GM18909 (cell line): Measurements from ENCODE around the gene SORCS2.
"Not testable (repeated sequence)": the region's sequence is repeated elsewhere in the genome, so short reads cannot be mapped to it uniquely, and the experiment has no call there.

ENCODE experiments used
- ATAC-seq: cut with Tn5 transposase; IDR thresholded peaks from one replicate; pipeline ENCODE4 v1.9.1; 2021; ENCODE audit warnings: mild to moderate bottlenecking; ENCODE audit not compliant: unreplicated experiment, poor library complexity

SORCS2 gene

DNA sequence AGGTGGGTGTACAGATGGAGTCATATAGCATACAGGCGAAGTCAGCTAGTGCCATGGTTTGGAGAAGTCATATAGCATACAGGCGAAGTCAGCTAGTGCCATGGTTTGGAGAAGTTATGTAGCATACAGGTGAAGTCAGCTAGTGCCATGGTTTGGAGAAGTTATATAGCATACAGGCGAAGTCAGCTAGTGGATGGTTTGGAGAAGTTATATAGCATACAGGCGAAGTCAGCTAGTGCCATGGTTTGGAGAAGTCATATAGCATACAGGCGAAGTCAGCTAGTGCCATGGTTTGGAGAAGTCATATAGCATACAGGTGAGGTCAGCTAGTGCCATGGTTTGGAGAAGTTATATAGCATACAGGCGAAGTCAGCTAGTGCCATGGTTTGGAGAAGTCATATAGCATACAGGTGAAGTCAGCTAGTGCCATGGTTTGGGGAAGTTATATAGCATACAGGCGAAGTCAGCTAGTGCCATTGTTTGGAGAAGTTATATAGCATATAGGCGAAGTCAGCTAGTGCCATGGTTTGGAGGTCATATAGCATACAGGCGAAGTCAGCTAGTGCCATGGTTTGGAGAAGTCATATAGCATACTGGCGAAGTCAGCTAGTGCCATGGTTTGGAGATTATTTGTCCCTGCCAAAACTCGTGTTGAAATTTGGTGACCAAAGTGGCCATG is 385.2 kb downstream of the SORCS2 start:
- ATAC-seq = not testable (repeated sequence)

DNA sequence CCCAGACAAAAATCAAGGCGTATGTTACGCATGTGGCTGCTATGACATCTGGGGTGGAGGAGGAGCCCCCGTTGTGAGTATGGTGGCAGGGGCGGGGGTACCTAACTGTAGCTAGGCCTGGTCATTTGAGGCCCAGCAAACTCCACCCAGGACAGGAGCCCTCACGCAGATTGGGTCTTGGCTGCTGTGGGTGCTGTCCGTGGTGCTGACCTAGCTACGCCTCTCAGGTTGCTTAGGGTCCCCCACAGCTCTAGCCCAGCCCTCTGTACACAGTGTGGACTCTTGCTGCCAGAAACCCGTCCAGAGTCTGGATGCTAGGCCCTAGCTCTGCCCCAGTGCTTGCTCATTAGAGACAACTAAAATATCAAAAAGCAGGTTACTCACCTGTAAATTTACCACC is 389.1 kb downstream of the SORCS2 start:
- ATAC-seq = no peak

DNA sequence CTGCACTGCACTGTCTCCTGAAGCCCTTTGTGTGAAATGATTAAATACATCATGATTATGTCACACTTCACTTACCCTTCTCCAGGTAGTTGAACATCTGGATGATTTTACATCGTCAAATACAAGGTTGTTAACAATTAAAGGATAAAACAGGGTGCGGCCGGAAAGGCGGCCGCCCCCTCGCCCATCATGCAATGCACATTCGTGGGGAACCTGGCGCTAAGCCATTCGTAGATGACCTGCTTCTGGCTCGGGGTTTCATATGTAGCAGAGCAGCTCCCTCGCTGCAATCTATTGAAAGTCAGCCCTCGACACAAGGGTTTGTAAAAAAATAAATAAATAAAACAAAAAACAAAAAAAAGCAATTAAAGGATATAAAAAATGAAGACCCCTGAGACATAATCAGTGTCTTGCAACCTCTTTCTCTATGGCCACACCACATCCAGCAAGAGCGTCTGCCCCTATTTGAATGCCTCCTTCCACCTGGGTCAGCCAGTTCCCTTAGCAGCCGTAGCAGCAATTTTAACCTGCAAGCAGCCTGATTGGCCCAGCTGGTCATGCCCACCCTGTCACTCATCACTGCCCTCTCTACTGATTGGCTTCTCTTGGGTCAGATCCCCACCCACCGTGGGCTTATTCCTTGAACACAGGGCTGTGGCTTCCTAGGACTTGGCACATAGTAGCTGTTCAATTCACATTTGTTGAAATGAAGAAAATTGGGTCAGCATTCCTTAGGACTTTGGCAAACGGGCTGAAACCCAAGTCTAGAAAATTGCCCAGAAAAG is 390.2 kb downstream of the SORCS2 start:
- no peak for ATAC-seq

DNA sequence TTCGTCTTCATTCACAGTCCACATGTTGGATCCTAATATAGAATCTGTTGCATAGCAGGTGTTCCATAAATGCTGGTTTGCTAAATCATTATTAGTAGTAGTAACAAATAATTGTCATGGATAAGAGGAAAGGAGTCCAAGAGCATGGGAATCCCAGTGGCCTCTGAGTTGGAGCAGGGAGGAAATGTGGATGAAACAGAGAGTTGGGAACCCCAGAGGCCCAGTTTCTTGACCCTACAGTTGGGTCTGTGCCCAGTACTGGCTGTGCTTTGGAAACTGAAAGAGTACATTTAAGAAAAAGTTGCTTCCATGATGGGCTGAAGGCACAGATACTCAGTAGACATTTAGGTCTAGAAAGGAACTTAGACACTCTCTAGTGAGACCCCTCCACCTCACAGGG is 391.8 kb downstream of the SORCS2 start:
- ATAC-seq = no peak

DNA sequence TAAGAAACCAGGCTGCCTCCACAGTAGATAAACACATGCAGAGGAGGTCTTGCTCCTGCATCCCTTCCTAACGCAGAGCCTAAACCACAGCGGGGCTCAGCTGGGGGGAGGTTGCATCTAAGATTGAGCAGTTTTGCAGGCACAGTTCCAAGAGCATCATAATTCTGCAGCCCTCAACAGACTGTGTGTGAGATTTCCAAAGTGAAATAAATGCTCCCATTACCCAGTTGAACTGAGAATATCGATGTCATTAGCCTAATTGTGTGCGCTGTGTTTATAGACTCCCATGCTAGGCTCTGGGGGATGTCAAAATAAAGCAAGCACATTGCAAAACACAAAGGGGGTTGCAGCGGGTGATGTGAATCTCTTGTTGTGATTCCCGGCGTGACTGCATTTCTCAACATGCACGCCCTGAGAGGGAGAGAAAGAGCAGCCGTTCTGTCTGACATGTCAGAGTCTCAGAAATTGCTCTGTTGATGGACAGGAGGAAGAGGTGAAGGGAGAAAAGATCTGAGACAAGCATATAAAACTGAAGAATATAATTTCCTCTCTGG is 392.3 kb downstream of the SORCS2 start:
- no peak for ATAC-seq

DNA sequence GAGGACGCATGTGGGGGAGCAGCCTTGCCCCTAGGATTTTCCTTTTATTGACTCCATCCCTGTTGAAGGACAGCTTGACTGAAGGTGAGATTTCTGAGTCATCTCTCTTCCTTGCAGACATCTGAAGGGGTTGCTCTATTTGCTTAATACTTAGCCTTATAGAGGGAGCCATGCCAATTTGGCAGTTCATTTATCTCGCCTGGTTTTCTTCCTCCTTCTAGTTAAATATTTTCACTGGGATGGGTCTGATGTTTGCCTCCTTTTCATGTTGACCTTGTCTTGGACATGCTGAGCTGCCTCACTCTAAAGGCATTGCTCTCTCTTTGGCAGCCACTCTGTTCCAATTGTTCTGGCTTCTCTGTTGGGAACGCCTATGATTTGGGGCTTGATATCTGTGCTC is 393.4 kb downstream of the SORCS2 start:
- ATAC-seq = no peak

DNA sequence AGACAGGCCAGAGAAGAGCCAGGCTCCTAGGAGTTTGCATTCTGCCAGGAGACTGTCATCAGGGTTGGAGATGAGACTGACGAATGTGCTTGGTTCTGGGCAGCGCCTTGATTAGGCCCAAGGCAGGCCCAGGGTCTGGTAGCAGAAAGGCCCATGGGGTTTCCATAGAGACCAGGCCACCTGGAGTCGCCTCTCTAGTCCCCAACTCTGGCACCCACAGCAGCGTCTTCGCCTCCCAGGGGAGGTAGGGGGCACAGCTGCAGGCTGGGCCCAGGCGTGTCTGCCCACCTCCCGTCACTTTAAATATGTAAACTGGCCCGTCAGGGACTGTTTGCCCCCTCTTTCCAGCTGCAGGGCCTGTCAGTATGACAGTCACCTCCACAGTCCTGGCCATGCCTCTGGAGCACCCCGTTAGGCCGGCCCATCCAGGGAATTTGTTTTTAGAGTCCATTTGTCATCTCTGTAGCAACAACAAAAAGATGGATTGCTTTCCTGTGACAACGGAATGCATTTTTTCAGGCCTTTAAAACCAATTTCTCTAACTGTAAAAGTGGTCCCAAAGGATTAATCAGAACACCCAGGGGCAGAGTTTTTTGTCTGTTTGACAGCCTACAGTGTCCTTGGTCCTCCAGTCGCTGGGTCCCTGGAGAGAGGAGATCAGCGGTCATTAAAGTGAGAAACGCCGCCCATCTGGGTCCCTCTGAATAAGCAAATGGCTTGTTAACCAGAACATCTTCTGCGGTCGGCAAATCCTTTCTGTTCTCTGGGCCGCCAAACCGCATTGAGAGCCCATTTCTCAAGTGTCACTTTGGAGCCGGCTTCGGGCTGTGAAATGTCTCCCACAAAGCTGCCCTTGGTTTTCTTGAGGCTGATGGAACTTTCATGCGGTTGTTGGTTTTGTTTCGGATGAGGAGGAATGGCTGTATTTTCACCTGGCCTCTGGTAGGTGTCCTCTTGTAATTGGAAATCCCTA is 395.4 kb downstream of the SORCS2 start:
- no peak for ATAC-seq

DNA sequence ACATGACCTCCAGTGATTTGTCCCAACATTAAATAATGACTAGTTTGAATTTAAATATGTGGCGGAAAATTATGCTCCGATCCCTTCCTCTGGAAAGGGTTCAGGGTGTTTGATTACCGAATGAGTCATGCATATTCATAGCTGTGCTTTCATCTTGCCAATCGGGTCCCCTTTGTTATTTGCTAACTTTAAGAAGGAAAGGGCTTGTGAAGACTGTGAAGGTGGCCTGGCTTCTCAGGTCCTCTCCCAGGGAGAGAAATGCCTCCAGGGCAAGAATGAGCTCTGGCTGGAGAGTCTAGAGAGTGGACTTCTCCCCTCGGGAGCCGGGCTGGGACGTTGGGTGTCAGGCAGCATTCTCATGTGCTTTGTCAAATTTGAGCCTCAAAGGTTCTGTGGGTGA is 397.9 kb downstream of the SORCS2 start:
- ATAC-seq = no peak

DNA sequence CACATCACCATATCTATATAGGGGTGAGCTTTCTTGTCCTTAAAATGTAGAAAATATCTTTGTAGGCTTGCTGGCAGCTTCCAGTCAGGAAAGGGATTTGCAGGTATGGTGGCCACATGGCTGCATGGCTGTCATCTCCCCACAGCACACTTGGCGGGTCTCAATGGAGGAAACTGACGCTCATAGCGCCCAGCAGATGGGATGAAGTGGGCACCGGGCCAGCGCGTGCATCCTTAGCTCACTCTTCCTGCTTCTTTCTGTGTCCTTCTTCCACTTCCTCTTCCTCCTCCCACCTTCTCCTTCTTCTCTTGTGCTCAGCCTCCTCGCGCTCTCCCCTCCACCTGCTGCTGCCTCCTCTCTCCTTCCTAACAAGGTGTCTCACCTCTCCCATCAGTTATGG is 398.6 kb downstream of the SORCS2 start:
- no peak for ATAC-seq

DNA sequence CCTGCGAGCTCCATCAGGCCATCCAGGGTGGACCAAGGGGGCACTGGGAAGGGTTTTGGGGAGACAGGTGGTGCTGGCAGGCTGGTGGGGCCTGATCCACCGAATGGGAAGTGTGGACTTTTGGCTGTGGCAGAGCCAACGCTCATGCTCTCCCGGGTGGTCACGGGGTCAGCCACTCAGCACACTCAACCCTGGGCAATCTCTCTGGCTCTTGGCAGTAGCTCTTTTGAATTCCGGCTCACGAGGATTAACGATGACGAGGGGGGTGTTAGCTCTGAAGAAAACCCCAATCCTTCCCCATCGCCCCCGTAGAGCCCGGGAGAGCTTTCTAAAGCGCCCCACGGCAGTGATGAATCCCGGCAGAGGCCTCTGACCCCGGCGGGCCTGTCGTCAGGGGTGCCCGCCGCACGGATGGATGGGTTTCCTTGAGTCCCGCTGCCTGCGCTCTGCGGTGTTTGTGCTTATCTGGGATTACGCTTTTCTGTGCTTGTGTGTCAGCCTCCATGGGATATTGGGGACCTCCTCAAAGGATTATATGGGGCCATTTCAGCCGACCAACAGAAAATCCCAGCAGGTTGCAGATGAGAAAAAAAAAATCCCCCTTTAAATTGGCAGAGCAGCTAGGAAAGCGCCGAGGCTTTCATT is 399.2 kb downstream of the SORCS2 start:
- ATAC-seq = no peak

DNA sequence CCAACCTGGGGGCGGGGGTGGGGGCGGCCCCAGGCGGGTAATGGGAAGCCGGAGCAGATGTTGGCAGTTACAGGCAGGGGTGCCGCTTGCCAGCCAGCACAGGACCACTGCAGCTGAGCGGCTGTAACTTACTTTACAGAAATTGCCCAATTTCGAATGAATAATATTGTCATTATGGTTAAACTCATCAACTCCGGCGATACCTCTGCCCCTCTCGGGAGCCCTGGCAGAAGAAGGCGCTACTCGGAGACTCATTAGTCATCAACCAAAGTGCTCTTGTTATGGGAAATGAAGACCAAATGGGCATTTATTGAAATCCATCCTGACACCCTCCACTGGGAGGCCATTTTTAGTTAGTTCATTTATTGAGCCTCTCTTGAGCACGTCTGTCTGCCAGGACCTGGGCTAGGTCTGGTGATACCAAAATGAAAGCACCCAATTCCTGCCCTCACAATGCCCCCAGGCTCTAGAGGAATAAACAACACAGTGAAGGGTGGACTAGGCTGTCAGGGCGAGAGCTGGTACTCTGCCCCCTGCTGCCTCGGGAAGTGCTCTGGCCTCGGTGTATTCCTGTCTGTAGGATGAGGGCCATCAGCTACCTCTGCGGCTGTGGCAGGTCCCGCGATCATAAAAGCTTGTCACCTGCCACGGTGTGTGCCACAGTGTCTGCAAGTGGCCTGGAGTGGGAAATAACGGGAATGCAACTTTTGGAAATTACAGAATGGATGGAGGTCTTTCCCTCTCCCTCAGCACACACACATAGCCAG is 401.5 kb downstream of the SORCS2 start:
- no peak for ATAC-seq

DNA sequence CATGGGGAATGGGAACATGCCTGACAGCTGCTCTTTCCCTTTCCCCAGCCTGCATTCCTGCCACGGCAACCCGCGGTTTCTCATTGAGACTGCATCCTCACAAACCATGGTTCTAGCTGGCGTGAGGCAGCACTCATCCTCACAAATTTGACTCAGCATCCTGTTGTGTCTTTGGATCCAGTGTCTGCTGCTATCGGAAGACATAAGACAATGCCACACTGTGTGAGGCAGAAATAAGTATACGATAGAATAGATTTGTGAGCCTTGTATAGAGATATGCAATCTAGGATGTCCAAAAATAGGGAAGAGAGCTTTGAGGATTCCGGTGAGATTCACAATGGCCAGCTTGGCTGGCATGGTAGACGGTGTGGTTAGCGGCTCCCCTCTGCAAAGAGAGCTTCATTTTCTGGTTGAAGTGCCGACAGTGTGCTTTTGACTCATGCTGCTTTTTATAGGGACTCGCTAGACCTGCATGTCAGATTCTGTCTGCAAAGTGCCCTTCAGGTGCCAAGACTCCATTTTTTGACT is 403.7 kb downstream of the SORCS2 start:
- ATAC-seq = no peak

DNA sequence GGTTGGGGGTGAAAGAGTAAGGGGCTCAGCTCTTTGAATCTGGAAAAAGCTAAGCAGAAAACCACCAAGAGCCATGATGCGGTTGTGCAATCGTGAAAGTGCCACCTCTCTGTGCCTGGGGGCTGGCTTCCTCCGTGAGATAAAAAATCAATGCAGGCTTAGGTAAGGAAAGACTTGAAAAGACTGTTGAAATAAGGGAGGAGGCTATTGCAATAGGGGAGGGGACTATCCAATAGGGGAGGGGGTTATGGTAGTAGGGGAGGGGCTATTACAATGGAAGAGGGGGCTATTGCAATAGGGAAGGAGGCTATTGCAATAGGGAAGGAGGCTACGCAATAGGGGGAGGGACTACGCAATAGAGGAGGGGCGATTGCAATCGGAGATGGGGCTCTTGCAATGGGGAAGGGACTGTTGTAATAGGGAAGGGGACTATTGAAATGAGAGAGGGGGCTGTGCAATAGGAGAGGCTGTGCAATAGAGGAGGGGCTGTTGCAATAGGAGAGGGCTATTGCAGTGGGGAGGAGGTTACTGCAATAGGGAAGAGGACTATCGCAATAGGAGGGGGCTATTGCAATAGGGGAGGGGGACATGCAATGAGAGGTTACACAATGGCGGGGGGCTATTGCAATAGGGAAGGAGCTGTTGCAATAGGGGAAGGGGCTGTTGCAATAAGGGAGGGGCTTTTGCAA is 404.7 kb downstream of the SORCS2 start:
- no peak for ATAC-seq

DNA sequence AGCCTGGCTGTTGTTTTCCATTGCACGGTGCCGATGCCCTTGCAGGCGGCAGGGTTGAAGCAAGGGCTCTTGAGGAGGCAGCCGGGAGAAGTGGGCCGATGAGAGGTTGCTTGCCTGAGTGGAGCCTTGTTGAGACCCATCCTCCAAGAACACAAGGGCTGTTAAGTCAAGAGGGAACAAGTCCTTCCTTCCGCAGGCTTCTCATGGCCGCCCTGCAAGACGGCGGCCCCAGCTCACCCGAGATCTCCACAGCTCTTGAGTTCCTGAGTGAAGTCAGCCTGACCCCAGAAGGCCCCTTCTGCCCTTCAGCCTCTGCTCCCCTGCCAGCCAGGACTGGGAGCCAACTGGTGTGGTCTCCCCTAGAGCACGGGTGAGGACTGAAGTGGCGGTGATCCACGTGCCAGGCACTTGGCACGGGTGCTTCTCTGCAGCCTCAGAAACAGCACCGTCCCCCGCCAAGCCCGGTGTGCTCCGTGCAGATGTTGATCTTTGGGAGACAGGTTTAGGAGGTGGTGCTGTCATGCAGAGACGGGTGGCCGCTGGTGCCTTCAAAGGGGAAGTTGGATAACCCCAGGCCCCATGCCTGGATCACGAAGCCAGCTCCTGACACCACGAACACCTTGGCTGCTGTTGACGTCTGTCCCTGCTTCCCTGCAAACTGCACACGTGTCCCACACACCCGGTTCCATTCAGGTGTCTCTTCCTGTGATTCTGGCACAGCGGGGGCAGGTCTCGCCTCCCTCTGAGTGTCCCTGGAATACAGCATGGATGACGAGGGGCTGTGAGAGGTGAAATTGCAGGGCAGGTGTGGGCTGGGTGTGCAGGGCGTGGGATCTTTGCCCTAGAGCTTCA is 406.8 kb downstream of the SORCS2 start:
- ATAC-seq = no peak

DNA sequence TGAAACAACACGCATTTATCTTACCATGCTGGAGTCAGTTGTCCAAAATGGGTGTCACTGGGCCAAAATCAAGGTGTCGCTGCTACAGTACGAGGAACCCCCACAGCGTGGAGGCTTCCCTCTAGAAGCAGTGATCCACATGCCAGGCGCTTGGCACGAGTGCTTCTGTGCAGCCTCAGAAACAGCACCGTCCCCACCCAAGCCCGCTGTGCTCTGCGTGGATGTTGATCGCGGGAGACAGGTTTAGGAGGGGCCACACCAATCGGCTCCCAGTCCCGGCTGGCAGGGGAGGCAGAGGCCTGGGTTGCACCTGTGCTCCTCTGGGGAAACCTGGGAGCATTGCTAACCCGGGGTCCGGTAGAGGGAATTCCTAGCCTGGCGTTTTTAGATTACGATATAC is 407.9 kb downstream of the SORCS2 start:
- ATAC-seq = no peak

DNA sequence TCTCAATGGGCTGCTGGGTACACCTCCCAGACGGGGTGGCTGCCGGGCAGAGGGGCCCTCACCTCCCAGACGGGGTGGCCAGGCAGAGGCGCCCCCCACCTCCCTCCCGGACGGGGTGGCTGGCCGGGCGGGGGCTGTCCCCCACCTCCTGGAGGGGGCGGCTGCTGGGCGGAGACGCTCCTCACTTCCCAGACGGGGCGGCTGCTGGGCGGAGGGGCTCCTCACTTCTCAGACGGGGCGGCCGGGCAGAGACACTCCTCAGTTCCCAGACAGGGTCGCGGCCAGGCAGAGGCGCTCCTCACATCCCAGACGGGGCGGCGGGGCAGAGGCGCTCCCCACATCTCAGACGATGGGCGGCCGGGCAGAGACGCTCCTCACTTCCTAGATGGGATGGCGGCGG is 409.8 kb downstream of the SORCS2 start:
- ATAC-seq = not testable (repeated sequence)

DNA sequence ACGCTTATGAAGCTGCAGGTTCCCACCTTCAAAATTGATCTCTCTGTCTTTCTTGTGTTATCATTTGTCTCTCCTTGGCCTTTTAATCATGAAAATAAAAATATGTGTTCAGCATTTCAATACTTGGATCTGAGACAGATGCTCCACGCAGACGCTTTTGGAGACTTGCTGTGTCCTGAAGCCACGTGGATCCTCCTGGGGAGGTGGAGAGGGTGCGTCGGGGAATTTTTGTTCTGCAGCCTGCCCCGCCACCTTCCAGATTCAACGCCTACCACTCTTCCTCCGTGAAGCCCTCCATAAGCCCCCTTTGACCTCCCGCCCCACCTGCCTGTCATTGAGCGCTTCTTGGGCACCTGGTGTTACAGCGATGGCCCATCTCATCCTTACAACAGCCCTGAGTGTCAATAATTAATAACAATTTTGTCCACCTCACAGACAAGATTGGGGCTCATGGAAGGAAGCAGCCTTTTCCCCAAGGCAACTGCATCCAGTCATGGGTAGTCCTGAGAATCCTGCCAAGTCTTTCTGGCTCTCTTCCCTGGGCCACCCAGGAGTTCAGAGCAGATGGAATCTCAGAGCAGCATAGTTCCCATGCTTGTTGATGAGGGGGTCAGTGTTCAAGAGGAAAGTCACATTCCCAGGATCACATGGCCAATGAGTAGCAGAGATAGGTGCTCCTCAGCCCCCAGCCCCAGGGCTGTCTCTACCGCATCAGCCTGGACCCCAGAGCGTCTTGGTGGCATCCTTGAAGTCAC is 415.0 kb downstream of the SORCS2 start:
- no peak for ATAC-seq
